ENCODE results near the gene PI4KA. TPM values are rescaled to one million over a fixed set of nuclear protein-coding genes. Genes with fewer than 3 reads are reported as not detected.
"Not testable (repeated sequence)": the region's sequence is repeated elsewhere in the genome, so short reads cannot be mapped to it uniquely, and the experiment has no call there.

The PI4KA gene
- total RNA-seq, 1 donor from 2014 or later = 40.5 TPM

- no peak overlapping the region for H3K4me3 ChIP-seq
- H3K27me3 ChIP-seq (ENCODE audit: low read depth) = no peaks in the 10 kb centered on the region
- no peaks in the 10 kb centered on the region for H3K9me3 ChIP-seq (replicated peaks)
- H3K27ac ChIP-seq (replicated peaks) = no peak overlapping the region
- TF ChIP-seq CTCF (IDR thresholded peaks at IDR 0.05; ENCODE audit: borderline replicate concordance) = no peak
- H3K4me1 ChIP-seq = peaks cover 38% of the 10 kb centered on the region
- intact Hi-C loops (cut with micrococcal nuclease) = no loop called here
- DNase-seq = no peak
- H3K36me3 ChIP-seq = no peaks in the 10 kb centered on the region
These were observed 17.8 kb downstream of the PI4KA start for GRCh38 chr22:20840646-20841371.

DNA sequence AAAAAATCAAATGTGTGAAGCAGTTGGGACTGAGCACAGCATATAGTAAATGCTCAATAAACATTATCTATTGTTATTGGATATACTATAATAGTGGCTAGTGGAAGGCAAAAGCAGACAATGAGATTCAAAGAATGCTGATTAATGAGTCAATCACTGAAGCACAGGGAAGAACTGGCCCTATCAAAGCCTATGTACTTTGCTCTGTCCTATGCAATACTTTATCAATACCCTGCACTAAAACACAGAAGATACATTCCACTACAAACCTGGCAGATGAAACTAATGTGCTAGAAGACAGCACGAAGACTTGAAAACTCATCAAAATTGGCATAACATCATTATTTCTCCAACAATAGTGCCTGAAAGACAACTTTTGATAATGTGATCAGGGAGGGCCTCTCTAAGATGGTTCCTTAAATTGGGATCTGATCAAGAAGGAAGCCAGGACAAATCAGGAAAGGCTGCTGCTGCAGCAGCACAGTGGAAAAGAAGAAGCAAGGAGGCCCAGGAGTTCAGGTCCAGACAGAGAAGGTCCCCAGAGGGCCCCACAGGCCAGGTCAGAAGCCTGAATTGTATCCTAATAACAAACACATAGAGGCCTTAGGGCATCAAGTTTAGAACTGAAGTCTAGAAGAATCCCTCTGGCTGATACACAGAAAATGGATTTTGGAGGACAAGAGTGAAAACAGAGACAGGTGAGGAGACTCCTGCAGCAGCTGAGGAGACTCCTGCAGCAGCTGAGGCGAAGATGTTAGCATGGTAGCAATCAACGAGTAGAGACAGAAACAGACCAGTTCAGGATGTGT lies 18.6 kb downstream of the PI4KA start:
- intact Hi-C loops (cut with micrococcal nuclease) = no loop called here

GRCh38 chr22:20839354-20839753 lies 19.3 kb downstream of the PI4KA start:
- H3K36me3 ChIP-seq = not testable (repeated sequence)

More for the DNA sequence above, 18.6 kb downstream of the PI4KA start:
- H3K36me3 ChIP-seq = no peaks in the 10 kb centered on the region
- no peak for DNase-seq
- no peak overlapping the region for H3K4me3 ChIP-seq
- peaks cover 31% of the 10 kb centered on the region for H3K4me1 ChIP-seq
- H3K27me3 ChIP-seq (ENCODE audit: low read depth) = no peaks in the 10 kb centered on the region
- H3K27ac ChIP-seq (replicated peaks) = no peak overlapping the region
- no peaks in the 10 kb centered on the region for H3K9me3 ChIP-seq (replicated peaks)
- no peak for TF ChIP-seq CTCF (IDR thresholded peaks at IDR 0.05; ENCODE audit: borderline replicate concordance)

GRCh38 chr22:20836987-20837823 lies 21.4 kb downstream of the PI4KA start:
- no peaks in the 10 kb centered on the region for H3K9me3 ChIP-seq (replicated peaks)
- no peak overlapping the region for H3K27ac ChIP-seq (replicated peaks)
- intact Hi-C loops (cut with micrococcal nuclease) = no loop called here
- H3K36me3 ChIP-seq = peaks cover 25% of the 10 kb centered on the region
- no peak for DNase-seq
- no peak overlapping the region for H3K4me3 ChIP-seq
- H3K27me3 ChIP-seq (ENCODE audit: low read depth) = no peaks in the 10 kb centered on the region
- no peak for TF ChIP-seq CTCF (IDR thresholded peaks at IDR 0.05; ENCODE audit: borderline replicate concordance)
- peaks cover 17% of the 10 kb centered on the region for H3K4me1 ChIP-seq

More at GRCh38 chr22:20839354-20839753, 19.3 kb downstream of the PI4KA start:
- H3K4me3 ChIP-seq; intact Hi-C loops (cut with micrococcal nuclease); H3K27me3 ChIP-seq (ENCODE audit: low read depth); H3K27ac ChIP-seq (replicated peaks); H3K9me3 ChIP-seq (replicated peaks); DNase-seq: not testable (repeated sequence)
- H3K4me1 ChIP-seq = peaks cover 24% of the 10 kb centered on the region

DNA sequence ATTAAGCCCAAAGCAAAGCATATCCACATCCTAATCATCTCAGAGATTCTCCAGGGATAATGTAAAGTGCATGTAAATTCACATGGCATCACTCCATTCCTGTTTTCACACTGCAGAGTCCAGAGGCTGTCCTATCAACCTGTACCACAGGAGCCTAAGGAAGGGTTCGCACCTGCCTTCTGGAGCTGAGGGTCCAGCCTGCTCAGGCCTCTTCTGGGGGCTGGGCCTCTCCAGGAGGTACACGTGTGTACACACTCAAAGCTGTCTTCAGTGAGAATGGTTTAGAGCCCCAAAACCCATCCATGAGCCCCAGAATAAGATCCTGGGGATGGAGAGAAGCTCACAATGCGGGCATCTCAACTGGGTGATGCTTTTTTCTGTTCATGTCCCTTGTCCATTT lies 23.9 kb downstream of the PI4KA start:
- intact Hi-C loops (cut with micrococcal nuclease) = no loop called here
- H3K27ac ChIP-seq (replicated peaks) = no peak overlapping the region
- H3K27me3 ChIP-seq (ENCODE audit: low read depth) = no peaks in the 10 kb centered on the region
- H3K4me3 ChIP-seq = no peak overlapping the region
- no peaks in the 10 kb centered on the region for H3K9me3 ChIP-seq (replicated peaks)
- no peak for TF ChIP-seq CTCF (IDR thresholded peaks at IDR 0.05; ENCODE audit: borderline replicate concordance)
- H3K36me3 ChIP-seq = peaks cover 49% of the 10 kb centered on the region
- H3K4me1 ChIP-seq = no peaks in the 10 kb centered on the region
- no peak for DNase-seq

Measured in left ventricle myocardium inferior (tissue), 1 donor.